Ureter (tissue), 1 donor: ENCODE results near the gene PPM1H. TPM values are rescaled to one million over a fixed set of nuclear protein-coding genes. Genes with fewer than 3 reads are reported as not detected.
"Not testable (repeated sequence)": the region's sequence is repeated elsewhere in the genome, so short reads cannot be mapped to it uniquely, and the experiment has no call there.

ENCODE experiments used
- DNase-seq: peaks from one replicate; pipeline ENCODE4 v3.0.0-alpha.2; 2020; ENCODE audit warnings: low spot score
- total RNA-seq: library from RNA; stranded (reverse); gene quantifications from one replicate; pipeline ENCODE4 v1.2.4, GENCODE V29; 2023
- donor health status: DM: yes; HTN: yes; CAD: no.

PPM1H gene
- total RNA-seq, 1 donor from 2014 or later, result 16.2 TPM

- no peak for DNase-seq
Observed at GRCh38 chr12:62767946-62768345, 167.0 kb downstream of the PPM1H start.

DNA sequence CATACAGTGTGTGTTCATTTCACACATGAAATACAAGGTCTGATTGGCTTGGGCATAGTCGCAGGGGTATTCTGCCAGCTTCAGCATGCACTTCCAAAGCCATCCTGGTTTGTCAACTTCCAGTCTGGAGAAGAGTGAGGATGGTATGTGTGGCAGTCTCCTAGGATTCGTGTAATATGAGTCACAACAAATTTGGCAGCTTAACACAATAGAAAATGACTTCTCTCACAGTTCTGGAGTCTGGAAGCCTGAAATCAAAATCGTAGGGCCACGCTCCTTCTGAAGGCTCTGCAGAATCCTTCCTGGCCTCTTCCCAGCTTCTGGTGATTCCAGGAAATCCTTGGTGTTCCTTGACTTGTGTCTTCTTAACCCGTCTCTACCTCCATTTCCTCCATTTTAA, 167.5 kb downstream of the PPM1H start:
- no peak for DNase-seq

DNA sequence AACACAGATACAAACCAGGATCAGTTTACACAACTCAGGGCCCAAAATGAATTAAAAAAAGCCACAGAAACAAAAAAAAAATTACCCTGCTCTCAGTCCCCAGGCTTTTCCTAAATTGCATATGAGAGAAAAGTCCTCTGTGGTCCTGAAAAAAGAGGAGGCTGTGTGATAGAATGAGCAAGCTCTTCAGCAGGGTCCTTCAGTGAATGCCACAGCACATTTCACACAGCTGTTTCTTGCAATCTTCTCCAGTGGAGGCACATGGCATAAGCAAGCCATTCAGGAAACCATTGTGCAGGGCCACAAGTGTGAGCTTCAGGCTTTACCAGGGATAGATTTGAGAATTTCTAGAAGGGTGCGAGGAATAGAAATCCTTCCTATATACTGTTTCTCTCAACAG, 168.5 kb downstream of the PPM1H start:
- no peak for DNase-seq

GRCh38 chr12:62763861-62764645, 170.9 kb downstream of the PPM1H start:
- DNase-seq, result no peak

GRCh38 chr12:62763312-62763711, 171.6 kb downstream of the PPM1H start:
- DNase-seq, result no peak

DNA sequence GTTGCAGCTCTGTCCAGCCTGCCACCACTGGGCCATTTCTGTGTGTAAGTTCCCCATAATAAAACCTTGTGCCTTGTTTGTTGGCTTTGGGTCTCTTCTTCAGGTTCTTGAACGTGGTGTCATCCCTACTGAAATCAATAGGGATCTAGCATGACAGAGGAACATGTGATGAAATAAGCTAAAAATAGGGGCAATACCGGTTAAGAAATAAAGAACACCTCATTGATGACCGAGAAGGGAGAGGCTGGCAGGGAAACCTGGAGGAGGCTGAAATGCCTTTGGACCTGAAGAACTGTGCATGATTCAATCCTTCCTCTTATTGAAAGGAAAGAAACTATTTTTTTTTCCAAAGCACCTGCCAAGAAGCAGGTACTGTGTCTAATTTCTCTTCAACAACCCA, 172.3 kb downstream of the PPM1H start:
- DNase-seq, result no peak

- no peak for DNase-seq
Observed at GRCh38 chr12:62761658-62762057, 173.3 kb downstream of the PPM1H start.

DNA sequence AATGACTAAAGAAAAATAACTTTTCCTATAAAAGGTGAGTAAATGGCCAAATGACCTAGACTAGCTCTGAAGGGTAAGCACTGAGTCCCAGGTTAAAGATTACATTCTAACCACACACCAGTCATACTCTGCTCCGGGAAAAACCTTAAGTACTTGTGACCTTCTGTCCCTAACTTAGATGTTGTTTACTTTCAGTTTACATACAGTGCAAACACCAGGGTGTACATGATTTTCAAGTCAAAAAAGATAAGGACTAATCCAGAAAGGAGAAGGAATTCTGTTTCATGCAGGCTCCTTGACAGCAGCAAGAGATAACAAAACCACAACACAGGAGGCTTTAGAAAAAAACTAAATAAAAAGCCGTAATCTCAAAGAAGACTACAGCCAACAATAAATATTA, 174.2 kb downstream of the PPM1H start:
- DNase-seq, result no peak

GRCh38 chr12:62760341-62760740, 174.6 kb downstream of the PPM1H start:
- DNase-seq, result not testable (repeated sequence)

DNA sequence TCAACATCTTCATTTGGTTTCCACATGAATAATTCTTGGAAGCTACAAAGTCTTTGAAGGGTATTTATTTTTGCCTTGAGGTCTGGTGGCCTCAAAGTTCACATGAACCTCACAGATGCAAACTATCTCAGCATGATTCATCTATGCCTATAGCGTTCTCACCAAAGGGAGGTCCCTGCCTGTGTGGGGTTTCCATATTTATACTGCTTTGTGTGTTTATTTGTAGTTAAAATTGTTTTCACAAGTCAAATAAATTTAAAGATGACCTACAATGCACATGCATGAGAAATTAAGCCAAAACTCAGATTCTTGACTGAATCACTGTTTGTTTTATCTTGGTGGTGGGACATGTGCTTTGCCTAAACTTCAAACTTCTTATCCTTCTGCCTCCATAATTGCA, 176.7 kb downstream of the PPM1H start:
- no peak for DNase-seq

DNA sequence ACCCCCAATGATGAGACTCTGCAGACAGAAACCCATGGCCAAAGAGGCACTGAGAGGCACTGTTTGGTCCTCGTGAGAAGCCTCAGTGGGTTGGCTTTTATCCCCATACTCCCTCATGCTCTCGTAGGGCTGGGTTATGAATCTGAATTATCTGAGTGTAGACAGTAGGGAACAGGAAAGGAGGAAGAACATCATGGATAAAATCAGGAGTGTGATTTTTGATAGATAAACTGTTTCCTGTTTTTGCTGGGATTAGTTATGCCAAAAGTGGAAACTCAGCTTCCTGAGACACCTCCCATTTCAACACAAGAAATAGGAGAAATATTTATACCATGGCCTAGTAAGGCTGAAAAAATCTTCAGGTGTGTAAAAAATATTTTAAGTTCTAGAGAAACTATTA, 177.9 kb downstream of the PPM1H start:
- no peak for DNase-seq

DNA sequence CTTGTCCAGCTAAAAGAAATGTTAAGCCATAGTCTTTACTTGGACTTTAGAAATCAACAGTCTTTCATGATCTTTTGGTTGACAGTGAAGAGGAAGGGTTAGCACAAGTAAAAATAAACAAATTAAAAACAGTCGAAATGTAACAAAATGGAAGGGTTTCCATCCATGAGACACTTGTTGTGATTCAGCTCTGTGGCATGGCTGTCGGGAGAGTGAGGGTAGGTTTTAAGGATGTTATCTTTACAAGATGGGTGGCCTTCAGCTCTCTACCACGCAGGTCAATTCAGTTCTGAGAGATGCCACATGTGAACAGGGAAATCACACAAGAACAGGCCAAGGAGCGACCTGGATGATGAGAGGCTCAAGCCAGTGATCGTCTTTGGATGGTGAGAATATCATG, 180.2 kb downstream of the PPM1H start:
- DNase-seq, result no peak

- DNase-seq, result no peak
Observed at GRCh38 chr12:62751810-62752155, 183.2 kb downstream of the PPM1H start.

DNA sequence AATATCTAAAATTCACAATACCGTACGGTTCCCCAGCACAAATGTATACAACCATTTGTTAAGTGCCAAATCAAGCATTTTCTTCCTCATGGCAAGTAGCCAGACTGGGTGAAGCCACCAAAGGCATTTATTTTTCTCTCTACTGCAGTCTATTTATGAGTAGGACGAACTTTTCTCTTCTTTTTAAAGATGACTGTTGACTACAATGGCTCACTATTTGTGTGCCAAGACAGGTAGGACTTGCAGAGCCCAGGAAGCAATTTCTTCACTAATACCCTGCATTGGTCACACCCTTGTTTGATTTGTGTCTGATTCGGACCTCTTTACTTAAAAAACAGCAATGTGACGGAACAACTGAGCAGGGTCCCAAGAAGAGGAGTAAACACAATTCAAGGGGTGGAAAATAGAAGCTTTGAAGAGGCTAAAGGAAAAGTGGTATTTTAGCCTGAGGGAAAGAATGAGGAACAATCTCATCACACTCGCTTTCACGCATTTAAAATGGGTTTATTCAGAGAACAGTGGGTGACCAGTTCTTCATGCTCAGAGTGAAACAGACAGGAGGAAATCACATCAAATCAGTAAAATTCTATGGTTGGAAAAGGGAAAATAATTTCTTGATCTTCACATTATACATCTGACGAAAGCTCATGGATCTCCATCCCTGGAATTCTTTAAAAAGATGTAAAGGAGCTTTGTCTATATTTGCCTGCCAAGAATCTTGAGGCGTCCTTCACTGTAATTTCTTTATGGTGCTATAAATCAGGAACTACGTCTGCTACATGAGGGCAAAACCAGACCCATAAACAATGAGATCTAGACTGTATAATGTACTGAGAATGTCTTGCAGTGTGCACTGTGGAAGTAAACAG, 183.8 kb downstream of the PPM1H start:
- no peak for DNase-seq

GRCh38 chr12:62749586-62749985, 185.4 kb downstream of the PPM1H start:
- DNase-seq, result no peak

DNA sequence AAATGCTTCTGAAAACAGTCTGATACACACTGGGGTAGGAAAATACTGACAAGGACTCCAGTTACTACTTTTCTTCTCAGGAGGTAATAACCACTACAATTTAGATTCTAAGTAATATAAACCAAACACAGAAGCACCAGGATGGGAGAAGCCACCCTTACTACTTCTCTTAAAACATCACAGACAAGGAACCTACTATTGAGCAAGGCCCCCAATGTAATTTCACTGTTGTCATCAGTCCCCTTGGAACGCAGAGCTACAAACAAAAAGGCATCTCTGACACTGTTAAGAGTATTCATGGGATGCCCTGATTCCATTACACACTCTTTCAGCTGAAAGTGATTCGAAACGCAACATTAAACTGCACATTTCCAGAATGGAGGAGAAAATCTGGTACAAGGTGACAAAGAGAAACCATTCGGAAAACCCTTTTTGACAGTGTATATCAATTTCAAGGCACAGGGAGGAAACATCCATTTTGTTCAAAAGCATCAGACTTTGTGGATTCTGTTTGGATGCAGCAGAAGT, 185.9 kb downstream of the PPM1H start:
- DNase-seq, result no peak

GRCh38 chr12:62744551-62744950, 190.4 kb downstream of the PPM1H start:
- DNase-seq, result no peak

GRCh38 chr12:62739266-62740015, 195.5 kb downstream of the PPM1H start:
- DNase-seq, result no peak

DNA sequence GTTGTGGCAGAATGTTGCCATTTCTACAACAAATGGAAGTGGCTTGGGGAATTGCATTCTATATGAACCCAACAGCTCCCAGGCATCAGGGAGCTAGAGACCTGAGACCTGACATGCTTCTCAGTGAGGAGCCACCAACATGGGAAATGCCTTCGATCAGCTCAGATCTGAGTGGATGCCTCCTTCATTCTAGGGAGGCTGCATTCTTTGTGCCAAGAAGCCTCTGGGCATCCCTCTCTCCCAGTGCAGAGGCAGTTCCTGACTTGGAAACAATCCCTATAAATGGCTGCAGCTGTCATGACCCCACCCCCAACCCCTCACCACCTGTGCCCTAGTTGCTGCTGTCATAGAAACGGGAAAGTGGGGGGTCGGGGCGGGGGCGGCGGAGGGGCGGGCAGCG, 196.3 kb downstream of the PPM1H start:
- DNase-seq, result no peak

DNA sequence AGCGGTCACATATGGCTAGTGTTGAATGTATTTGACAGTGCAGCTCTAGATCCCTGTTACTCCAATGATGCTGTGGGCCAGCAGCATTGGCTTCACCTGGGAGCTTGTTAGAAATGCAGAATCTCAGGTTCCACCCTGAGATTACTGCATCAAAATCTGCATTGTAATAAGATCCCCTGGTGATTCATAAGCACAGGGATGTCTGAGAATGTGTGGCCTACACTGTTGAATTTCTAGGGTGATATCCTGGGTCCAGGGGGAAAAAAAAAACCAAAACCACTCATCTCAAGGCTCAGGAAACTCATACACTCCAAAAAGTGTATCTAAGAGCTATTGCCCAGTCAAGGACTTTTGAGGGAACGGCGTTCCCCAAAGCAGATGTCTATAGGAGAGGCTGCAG, 196.8 kb downstream of the PPM1H start:
- DNase-seq, result no peak

- DNase-seq, result no peak
Observed at GRCh38 chr12:62737615-62738014, 197.3 kb downstream of the PPM1H start.

DNA sequence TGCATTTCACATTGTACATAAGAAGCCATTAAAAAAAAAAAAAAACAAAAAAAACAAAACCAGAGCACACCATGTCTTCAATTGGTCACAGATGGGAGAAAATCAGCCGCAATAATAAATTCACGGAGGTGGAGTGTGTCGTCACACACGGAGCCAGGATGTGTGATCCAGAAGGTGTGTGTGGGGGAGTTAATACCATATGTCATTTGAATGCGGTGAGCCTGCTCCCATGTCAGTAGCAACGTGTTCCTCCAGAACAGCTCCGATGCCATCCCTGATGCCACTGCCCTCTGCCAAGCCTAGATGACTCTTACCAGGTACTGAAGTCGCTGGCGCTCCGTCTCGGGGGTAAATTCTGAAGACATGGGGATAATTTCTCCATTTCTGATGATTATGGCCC, 197.8 kb downstream of the PPM1H start:
- DNase-seq, result no peak
